Measurements from ENCODE around the gene SORL1-AS1.
"Not testable (repeated sequence)": the region's sequence is repeated elsewhere in the genome, so short reads cannot be mapped to it uniquely, and the experiment has no call there.

The SORL1-AS1 gene

DNA sequence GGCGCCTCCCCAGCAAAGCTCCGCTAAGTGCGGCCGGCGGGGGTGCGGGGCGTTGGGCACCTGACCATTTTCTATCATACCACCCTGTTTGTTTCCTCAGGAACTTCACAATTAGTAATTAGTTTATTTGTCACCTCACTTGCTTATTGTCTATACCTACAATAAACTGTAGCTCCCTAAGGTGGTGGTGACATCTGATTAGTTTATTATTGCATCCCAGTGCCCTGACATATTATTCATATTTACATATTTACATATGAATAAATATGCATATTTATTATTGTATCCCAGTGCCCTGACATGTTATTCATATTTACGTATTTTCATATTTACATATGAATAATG lies 25.4 kb downstream of the SORL1-AS1 start:
- no peak for DNase-seq (ENCODE audit: low read depth, low spot score)

GRCh38 chr11:121426476-121427399 lies 26.0 kb downstream of the SORL1-AS1 start:
- no peak for DNase-seq (ENCODE audit: low read depth, low spot score)

DNA sequence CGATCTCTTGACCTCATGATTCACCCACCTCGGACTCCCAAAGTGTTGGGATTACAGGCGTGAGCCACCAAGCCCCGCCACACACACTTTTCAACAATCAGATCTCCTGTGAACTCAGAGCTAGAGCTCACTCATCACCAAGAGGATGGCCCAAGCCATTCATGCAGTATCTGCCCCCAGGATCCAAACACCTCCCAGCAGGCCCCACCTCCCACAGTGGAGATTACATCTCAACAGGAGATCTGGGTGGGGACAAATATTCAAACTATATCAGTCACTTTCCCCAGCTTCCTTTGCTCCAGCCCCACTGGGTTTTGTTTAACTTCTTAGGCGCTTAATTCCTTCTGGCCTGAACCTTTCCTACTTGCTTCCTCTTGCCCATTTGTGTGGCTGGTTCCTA lies 26.9 kb downstream of the SORL1-AS1 start:
- no peak for DNase-seq (ENCODE audit: low read depth, low spot score)

- DNase-seq (ENCODE audit: low read depth, low spot score) = no peak
Observed at GRCh38 chr11:121422675-121423074, 30.1 kb downstream of the SORL1-AS1 start.

GRCh38 chr11:121421149-121421901 lies 31.4 kb downstream of the SORL1-AS1 start:
- DNase-seq (ENCODE audit: low read depth, low spot score) = no peak

DNA sequence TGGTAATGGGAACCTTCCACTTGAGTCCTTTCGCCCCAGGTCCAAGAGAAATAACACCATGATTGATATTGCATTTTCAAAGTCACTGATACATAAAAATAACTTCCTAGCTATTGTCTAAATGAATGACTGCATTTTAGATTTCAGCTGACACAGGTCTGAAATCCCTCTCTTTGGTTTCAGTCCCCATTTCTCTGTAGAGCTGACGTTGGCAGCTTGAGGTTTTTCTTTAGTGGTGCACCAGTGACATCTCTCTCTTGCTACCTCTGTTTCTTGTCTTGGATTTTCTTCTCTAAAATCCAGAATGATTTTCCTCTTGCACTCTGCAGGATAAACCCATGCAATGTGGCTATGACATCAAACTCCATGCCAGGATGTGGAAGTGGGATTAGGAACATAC lies 32.4 kb downstream of the SORL1-AS1 start:
- DNase-seq (ENCODE audit: low read depth, low spot score) = no peak

- DNase-seq (ENCODE audit: low read depth, low spot score) = no peak
Observed at GRCh38 chr11:121419836-121420235, 32.9 kb downstream of the SORL1-AS1 start.

- no peak for DNase-seq (ENCODE audit: low read depth, low spot score)
Observed at GRCh38 chr11:121418625-121419114, 34.1 kb downstream of the SORL1-AS1 start.

DNA sequence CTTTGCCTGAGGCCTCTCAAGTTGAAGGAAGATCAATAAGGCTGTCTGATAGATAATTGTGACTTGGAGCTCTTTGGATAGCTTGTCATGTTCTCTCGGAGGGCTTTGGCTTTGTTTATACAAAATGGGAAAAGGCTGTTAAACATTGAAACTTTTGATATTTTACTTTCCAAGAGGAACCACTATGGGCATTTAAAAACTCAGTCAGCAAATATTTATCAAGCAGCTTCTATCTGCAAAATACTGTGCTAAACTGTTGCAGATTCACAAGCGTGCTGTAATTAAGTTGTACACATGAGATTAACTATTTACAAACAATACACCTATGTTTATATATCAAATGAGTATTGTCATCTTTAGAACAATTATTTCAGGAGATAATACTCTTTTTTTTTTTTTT lies 35.2 kb downstream of the SORL1-AS1 start:
- no peak for DNase-seq (ENCODE audit: low read depth, low spot score)

- DNase-seq (ENCODE audit: low read depth, low spot score) = no peak
Observed at GRCh38 chr11:121417055-121417551, 35.7 kb downstream of the SORL1-AS1 start.

- DNase-seq (ENCODE audit: low read depth, low spot score) = no peak
Observed at GRCh38 chr11:121415856-121416255, 36.9 kb downstream of the SORL1-AS1 start.

GRCh38 chr11:121414141-121414913 lies 38.4 kb downstream of the SORL1-AS1 start:
- no peak for DNase-seq (ENCODE audit: low read depth, low spot score)

- DNase-seq (ENCODE audit: low read depth, low spot score) = no peak
Observed at GRCh38 chr11:121412711-121413415, 39.9 kb downstream of the SORL1-AS1 start.

- DNase-seq (ENCODE audit: low read depth, low spot score) = no peak
Observed at GRCh38 chr11:121412000-121412587, 40.7 kb downstream of the SORL1-AS1 start.

GRCh38 chr11:121411330-121411729 lies 41.4 kb downstream of the SORL1-AS1 start:
- DNase-seq (ENCODE audit: low read depth, low spot score) = not testable (repeated sequence)

DNA sequence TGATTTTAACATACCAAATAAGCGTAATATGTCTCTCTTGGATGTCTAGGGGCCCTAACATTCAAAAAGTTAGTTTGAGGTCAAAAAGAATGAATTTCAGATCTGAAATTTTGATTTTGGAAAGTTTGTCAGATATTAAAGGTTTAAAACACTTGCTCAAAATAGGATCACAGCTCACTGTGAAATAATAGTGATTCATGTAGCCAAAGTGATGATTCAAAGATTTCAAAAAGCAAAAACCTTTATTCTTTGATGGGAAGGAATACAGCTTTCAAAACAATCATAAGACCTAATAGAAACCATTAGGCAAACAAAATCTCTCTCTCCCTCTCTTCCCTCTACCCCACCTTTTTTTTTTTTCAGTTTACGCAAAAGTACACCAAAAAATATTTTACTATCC lies 42.7 kb downstream of the SORL1-AS1 start:
- DNase-seq (ENCODE audit: low read depth, low spot score) = not testable (repeated sequence)

GRCh38 chr11:121408830-121409229 lies 43.9 kb downstream of the SORL1-AS1 start:
- DNase-seq (ENCODE audit: low read depth, low spot score) = no peak

DNA sequence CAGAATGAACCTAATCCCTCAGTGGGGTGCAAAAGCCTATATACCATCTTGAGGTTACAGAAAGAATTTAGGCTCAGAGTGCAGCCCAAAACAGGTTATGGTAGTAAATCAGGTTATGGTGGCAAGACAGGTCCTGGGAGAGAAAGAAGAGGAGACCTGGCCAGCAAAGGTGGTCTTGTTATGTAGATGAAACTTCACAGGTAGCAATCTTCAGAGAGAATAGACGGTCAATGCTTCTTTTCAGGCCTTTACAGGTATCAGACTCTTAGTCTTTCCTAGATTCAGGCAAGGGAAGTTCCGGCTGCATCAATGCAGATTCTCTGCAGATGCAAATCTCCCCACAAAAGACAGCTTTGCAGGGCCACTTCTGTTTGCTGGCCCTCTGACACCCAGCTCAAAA lies 46.5 kb downstream of the SORL1-AS1 start:
- DNase-seq (ENCODE audit: low read depth, low spot score) = no peak

DNA sequence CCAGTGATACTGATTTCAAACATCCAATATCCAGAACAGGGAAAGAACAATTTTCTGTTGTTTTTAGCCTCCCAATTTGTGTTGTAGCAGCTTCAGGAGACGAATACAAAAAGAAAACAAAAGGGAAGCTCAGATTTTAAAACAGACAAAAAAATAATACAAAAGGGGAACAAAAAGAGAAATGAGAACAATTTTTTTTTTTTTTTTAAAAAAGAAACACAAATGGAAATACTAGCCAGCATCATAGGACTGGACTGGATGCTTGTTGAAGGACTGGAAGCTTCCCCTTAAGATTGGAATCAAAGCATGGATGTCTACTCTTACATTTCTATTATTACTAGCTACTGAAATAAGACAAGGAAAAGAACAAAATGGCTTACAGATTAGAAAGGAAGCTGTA lies 47.1 kb downstream of the SORL1-AS1 start:
- no peak for DNase-seq (ENCODE audit: low read depth, low spot score)

DNA sequence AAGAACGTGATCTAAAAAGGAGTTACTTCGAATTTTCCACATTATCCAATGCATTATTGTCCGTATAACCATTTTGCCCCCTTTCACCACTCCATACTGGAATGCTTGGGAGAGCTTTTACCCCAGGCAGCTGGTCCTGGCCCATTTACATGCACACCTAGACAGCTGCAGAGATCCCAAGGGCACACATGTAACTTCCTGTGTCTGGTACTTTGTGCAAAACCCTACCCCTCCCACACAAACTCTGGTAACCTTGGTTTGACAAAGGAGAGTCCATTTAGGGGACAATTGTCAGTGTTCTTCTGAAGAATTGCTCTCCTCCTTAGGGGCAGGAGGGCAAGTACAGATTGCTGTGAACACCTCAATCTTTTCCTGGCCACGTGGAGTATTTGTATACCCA lies 58.0 kb downstream of the SORL1-AS1 start:
- DNase-seq (ENCODE audit: low read depth, low spot score) = no peak

DNA sequence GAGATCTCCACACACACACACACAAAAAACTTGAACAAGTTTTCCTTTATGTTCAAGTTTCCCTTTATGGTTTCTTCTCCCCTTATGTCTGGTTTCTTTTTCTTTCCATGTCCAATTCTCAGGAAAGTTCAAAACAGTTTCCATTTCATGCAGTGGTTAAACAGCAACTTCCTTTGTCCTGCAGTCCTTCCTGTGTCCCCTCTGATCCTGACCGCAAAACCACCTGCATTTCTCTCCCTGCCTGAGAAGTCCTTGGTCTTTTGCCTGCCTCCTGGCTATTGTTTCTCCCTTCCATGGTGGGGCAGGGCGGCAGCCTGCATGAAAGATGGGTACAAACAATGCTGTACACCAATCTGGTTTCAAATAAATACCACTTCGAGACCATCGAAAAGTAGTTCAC lies 58.9 kb downstream of the SORL1-AS1 start:
- DNase-seq (ENCODE audit: low read depth, low spot score) = no peak

All from activated CD4-positive, CD25-positive, alpha-beta regulatory T cell treated with anti-CD3 and anti-CD28 coated beads, Interleukin-2, amount 50 U/mL, for 16 hours (primary cell).